CD4-positive, alpha-beta T cell (primary cell): ENCODE results near the gene STARD13. TPM values are rescaled to one million over a fixed set of nuclear protein-coding genes. Genes with fewer than 3 reads are reported as not detected.

ENCODE experiments used
- ATAC-seq: fragments of 200-7000 bp; cut with Tn5 transposase; one replicate; pipeline ENCODE4 v1.10.0; 2022; ENCODE audit warnings: mild to moderate bottlenecking; ENCODE audit not compliant: poor library complexity
- CTCF ChIA-PET: fragments of 350-600 bp; sonication (Branson Sonifier 250); formaldehyde crosslinking; loops from one replicate; lab custom pipeline; 2021; ENCODE audit warnings: antibody characterized with exemption, inconsistent platforms; lab: Charles Lee
- POLR2A ChIA-PET: fragments of 350-600 bp; sonication (Branson Sonifier 250); formaldehyde crosslinking; loops from one replicate; lab custom pipeline; 2021; ENCODE audit warnings: antibody characterized with exemption, inconsistent platforms; lab: Charles Lee
- DNase-seq, 14 experiments: peaks; one replicate each; pipeline ENCODE4 v3.0.0-alpha.2; 2013 to 2020; ENCODE audit warnings: mixed read lengths in 2 of 14
- H3K27ac ChIP-seq, 2 donors: one replicate each; pipeline versions ENCODE4 v1.5.1 to v1.7.0; 2013; ENCODE audit warnings: low read length in 2 of 2, low read depth in 1 of 2, mild to moderate bottlenecking in 1 of 2
- H3K27me3 ChIP-seq, 2 experiments: 1 replicate in 1 of 2; 2 replicates in 1 of 2; pipeline versions ENCODE4 v1.6.1 to v1.7.0; 2013; ENCODE audit warnings: low read length in 2 of 2, control low read depth in 1 of 2, mild to moderate bottlenecking in 1 of 2, moderate library complexity in 1 of 2; ENCODE audit not compliant: insufficient read depth in 2 of 2, control insufficient read depth in 1 of 2
- H3K36me3 ChIP-seq: one replicate; pipeline ENCODE4 v1.6.1; 2013; ENCODE audit warnings: low read length, control low read depth; ENCODE audit not compliant: insufficient read depth
- H3K4me1 ChIP-seq: one replicate; pipeline ENCODE4 v1.6.1; 2013; ENCODE audit warnings: low read length, control low read depth; ENCODE audit not compliant: insufficient read depth
- H3K4me3 ChIP-seq: one replicate; pipeline ENCODE4 v1.5.1; 2013; ENCODE audit warnings: mild to moderate bottlenecking, low read length, moderate library complexity
- H3K9me3 ChIP-seq, 2 experiments: 1 replicate in 1 of 2; 2 replicates in 1 of 2; pipeline versions ENCODE4 v1.6.1 to v1.7.0; 2013; ENCODE audit warnings: low read length in 2 of 2, mild to moderate bottlenecking in 2 of 2, control low read depth in 1 of 2, moderate library complexity in 1 of 2; ENCODE audit not compliant: control insufficient read depth in 1 of 2, insufficient read depth in 1 of 2
- H3K27ac Mint-ChIP-seq: one replicate; pipeline ENCODE4 v1.8.0; 2020; ENCODE audit warnings: mixed read lengths
- H3K27me3 Mint-ChIP-seq: one replicate; pipeline ENCODE4 v1.8.0; 2021; ENCODE audit warnings: mixed read lengths
- H3K36me3 Mint-ChIP-seq: one replicate; pipeline ENCODE4 v1.8.0; 2021; ENCODE audit warnings: low read depth, mixed read lengths
- H3K4me1 Mint-ChIP-seq: one replicate; pipeline ENCODE4 v1.8.0; 2021; ENCODE audit warnings: low read depth, mixed read lengths
- H3K4me3 Mint-ChIP-seq: one replicate; pipeline ENCODE4 v1.8.0; 2020; ENCODE audit warnings: mild to moderate bottlenecking, mixed read lengths
- H3K9me3 Mint-ChIP-seq: one replicate; pipeline ENCODE4 v1.8.0; 2020; ENCODE audit warnings: mixed read lengths
- intact Hi-C, 2 experiments: fragments of 100-400 bp; cut with DNase I in 1 of 2; cut with micrococcal nuclease in 1 of 2; formaldehyde crosslinking; loops; one replicate each; pipeline versions ENCODE4 v1.15.1 to v1.9.0; 2023 to 2025; cut with DNase I, micrococcal nuclease
- total RNA-seq, 174 experiments: library from RNA in 2 of 174; stranded (reverse) in 2 of 174; gene quantifications; one replicate each; pipeline ENCODE4 v1.2.3 and lab custom pipeline; 2021 to 2026
- TF ChIP-seq, protein P1 (sequence below): fragments of 200-600 bp; IDR thresholded peaks from one replicate; pipeline ENCODE4 v1.8.0; 2022; ENCODE audit warnings: antibody characterized with exemption, mild to moderate bottlenecking

STARD13 gene
- total RNA-seq, 2 experiments from 2014 or later = not detected

DNA sequence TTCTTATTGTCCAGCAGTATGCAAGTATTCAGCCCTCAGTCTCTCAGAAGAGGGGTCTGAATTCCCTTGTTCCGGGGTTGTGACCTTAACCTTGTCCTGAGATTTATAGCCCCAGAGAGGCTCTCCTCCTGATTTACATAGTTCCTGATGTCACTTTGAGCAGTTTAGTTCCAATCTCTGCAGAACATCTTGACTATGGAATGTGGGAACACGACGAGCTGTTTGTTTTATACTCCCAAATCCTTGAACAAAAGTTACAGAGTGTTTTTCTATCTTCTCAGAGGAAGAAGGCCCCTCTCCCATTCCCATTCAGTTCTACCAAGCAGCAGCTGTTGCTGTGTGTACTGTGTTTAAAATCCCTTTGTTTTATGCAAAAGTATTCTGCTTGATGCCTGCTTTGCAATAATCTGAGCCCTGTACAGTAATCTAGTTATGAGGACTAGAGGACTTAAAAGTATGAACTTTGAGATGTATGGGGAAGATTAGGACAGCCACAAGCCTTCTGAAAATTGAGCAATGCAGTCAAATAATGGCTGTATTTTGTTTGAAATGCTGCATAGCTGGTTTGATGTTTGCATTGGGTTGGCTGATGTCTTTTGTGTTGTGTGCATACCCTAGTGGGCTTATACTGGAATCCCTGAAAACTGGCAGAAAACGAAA is 194.7 kb downstream of the STARD13 start:
- TF ChIP-seq, protein P1, sequence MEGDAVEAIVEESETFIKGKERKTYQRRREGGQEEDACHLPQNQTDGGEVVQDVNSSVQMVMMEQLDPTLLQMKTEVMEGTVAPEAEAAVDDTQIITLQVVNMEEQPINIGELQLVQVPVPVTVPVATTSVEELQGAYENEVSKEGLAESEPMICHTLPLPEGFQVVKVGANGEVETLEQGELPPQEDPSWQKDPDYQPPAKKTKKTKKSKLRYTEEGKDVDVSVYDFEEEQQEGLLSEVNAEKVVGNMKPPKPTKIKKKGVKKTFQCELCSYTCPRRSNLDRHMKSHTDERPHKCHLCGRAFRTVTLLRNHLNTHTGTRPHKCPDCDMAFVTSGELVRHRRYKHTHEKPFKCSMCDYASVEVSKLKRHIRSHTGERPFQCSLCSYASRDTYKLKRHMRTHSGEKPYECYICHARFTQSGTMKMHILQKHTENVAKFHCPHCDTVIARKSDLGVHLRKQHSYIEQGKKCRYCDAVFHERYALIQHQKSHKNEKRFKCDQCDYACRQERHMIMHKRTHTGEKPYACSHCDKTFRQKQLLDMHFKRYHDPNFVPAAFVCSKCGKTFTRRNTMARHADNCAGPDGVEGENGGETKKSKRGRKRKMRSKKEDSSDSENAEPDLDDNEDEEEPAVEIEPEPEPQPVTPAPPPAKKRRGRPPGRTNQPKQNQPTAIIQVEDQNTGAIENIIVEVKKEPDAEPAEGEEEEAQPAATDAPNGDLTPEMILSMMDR = no peak
- Mint-ChIP-seq H3K36me3 (no peaks in the 10 kb centered on the region), H3K9me3 (no peaks in the 10 kb centered on the region), H3K27me3 (peaks cover 20% of the 10 kb centered on the region), H3K4me1 (no peaks in the 10 kb centered on the region), H3K27ac (no peak overlapping the region), H3K4me3 (no peak overlapping the region)
- Histone ChIP-seq H3K4me1 (no peaks in the 10 kb centered on the region), H3K27ac (no peak overlapping the region), H3K4me3 (no peak overlapping the region), H3K36me3 (no peaks in the 10 kb centered on the region), H3K9me3 (no peaks in the 10 kb centered on the region), H3K27me3 (no peaks in the 10 kb centered on the region)
- ATAC-seq (no peak), DNase-seq (no peak)
- ChIA-PET POLR2A (no interaction called here), CTCF (no interaction called here)
- intact Hi-C loops = no loop called here

DNA sequence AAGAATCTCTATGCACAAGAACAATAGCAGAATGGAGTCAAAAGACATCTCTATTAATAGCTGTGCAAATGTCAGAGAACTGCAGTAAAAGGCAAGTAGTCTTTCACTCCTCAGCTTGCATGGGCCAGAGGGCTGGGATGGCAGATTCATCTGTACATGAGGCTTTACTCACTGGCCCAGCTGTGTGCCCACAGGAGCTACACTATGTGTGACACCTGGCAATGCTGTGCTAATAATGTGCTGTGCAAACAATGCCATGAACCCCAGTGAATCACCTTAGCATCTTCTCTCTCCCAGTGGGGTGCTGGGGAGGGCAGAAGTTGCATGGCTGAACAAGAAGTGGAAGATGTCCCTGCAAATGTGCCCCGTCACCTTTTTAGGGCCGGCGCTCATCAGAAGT is 196.2 kb downstream of the STARD13 start:
- ChIA-PET CTCF (no interaction called here), POLR2A (no interaction called here)
- ATAC-seq = no peak
- Histone ChIP-seq H3K4me3 (no peak overlapping the region), H3K27me3 (no peaks in the 10 kb centered on the region), H3K36me3 (no peaks in the 10 kb centered on the region), H3K4me1 (no peaks in the 10 kb centered on the region), H3K27ac (no peak overlapping the region), H3K9me3 (no peaks in the 10 kb centered on the region)
- intact Hi-C loops = no loop called here
- TF ChIP-seq, protein P1 = no peak
- Mint-ChIP-seq H3K36me3 (no peaks in the 10 kb centered on the region), H3K4me1 (no peaks in the 10 kb centered on the region), H3K4me3 (no peak overlapping the region), H3K27me3 (peaks cover 20% of the 10 kb centered on the region), H3K9me3 (no peaks in the 10 kb centered on the region), H3K27ac (no peak overlapping the region)
- no peak for DNase-seq

DNA sequence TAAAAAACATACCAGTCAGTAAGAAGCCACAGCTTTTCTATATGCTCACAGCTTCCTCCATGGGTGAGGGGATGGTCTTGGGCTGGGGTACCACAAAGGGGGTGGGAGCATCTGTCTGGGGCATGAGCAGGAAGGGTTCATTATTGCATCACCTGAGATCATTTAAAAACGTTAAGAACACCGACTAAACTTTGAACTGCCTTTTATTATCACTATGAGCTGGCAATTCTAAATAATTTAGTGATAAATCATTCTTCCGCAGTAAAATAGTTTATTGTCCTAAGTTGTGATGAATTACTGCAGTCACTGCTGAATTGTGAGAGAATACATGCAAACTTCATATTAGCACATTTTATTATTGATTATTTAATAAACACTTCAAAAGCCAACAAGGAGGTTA is 197.8 kb downstream of the STARD13 start:
- Mint-ChIP-seq H3K27me3 (peaks cover 20% of the 10 kb centered on the region), H3K9me3 (no peaks in the 10 kb centered on the region), H3K4me3 (no peak overlapping the region), H3K4me1 (no peaks in the 10 kb centered on the region), H3K36me3 (no peaks in the 10 kb centered on the region), H3K27ac (no peak overlapping the region)
- Histone ChIP-seq H3K27ac (no peak overlapping the region), H3K36me3 (no peaks in the 10 kb centered on the region), H3K4me3 (no peak overlapping the region), H3K4me1 (no peaks in the 10 kb centered on the region), H3K9me3 (no peaks in the 10 kb centered on the region), H3K27me3 (no peaks in the 10 kb centered on the region)
- ATAC-seq (no peak), DNase-seq (no peak)
- CTCF ChIA-PET = no interaction called here
- intact Hi-C loops = no loop called here
- POLR2A ChIA-PET = no interaction called here
- TF ChIP-seq, protein P1 = no peak
